OCI-LY7 (cell line): ENCODE measurements around the gene NKX1-1.

Experiments
- EZH2phosphoT487 ChIP-seq: fragments of 200-600 bp; sonication (generic); IDR thresholded peaks from 2 replicates; pipeline ENCODE4 v1.6.1; 2018; ENCODE audit warnings: low read depth, borderline replicate concordance, mild to moderate bottlenecking, mixed run types, antibody characterized with exemption, low read length, moderate library complexity, mixed read lengths
- TF ChIP-seq, protein P1 (sequence below): fragments of 200-600 bp; sonication (generic); conservative IDR thresholded peaks from 2 replicates; pipeline ENCODE4 v1.5.1; 2014; ENCODE audit warnings: mild to moderate bottlenecking, antibody characterized with exemption, low read length, moderate library complexity, mixed read lengths

DNA sequence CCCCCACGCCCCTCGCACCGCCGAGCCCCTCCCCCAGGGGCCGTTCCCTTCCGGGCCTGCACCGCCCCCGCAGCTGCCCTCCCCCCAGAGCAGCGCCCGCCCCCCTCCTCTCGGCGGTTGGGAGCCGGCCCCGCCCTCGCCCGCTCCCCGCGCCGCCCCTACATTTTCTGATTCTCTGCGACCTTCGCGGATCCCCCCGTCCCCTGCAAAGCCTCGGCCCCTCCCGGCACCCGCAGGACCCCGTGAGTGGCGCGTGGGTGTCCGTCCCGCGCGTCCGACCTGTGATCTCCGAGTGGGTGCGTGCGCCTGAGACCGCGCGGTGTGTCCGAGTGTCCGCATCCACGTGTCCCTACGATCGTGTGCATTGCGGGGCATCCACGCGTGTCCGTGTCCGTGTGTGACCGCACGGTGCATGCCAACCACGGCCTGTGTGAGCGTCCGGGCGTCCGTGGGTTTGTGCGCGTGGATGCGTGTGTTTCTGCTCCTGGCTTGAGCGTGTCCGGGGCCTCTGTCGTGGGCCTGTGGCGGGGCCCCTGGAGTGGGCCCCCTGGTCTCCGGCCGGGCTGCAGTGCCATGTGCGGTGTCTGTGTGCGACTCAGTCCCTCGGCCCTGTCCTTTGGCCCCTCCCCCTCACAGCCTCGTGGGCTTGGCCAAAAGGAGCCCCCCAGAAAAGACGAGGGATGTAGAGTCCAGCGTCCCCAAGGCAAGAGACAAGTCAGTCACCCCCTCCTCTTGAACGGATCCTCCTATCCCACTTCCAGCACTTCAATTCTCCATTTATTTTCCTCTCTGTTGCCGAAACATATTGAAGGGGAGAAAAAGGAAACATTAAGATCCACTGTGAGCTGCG lies 8.8 kb upstream of the NKX1-1 start:
- TF ChIP-seq, protein P1, sequence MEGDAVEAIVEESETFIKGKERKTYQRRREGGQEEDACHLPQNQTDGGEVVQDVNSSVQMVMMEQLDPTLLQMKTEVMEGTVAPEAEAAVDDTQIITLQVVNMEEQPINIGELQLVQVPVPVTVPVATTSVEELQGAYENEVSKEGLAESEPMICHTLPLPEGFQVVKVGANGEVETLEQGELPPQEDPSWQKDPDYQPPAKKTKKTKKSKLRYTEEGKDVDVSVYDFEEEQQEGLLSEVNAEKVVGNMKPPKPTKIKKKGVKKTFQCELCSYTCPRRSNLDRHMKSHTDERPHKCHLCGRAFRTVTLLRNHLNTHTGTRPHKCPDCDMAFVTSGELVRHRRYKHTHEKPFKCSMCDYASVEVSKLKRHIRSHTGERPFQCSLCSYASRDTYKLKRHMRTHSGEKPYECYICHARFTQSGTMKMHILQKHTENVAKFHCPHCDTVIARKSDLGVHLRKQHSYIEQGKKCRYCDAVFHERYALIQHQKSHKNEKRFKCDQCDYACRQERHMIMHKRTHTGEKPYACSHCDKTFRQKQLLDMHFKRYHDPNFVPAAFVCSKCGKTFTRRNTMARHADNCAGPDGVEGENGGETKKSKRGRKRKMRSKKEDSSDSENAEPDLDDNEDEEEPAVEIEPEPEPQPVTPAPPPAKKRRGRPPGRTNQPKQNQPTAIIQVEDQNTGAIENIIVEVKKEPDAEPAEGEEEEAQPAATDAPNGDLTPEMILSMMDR, result no peak
- no peak for TF ChIP-seq EZH2phosphoT487
